Gastroesophageal sphincter (tissue), 3 donors: Measurements from ENCODE around the gene TSPO.

Experiments used
- EP300 ChIP-seq: sonication (generic); formaldehyde crosslinking; IDR thresholded peaks from one replicate; pipeline ENCODE4 v1.6.1; 2017; ENCODE audit warnings: antibody characterized with exemption, mild to moderate bottlenecking
- POLR2A ChIP-seq, 2 donors: fragments of 450-650 bp; IDR thresholded peaks; one replicate each; pipeline ENCODE4 v1.6.1; 2017; ENCODE audit warnings: antibody characterized with exemption in 2 of 2, mild to moderate bottlenecking in 2 of 2, moderate library complexity in 1 of 2
- POLR2AphosphoS5 ChIP-seq: sonication (generic); formaldehyde crosslinking; IDR thresholded peaks from one replicate; pipeline ENCODE4 v1.6.1; 2017; ENCODE audit warnings: antibody characterized with exemption
- TF ChIP-seq, protein P1 (sequence below), 4 experiments: fragments of 200-600 bp in 2 of 4; fragments of 450-650 bp in 2 of 4; sonication (generic) in 1 of 4; IDR thresholded peaks; one replicate each; pipeline ENCODE4 v1.5.1; 2017 to 2019; ENCODE audit warnings: antibody characterized with exemption in 4 of 4, mild to moderate bottlenecking in 2 of 4, moderate library complexity in 2 of 4

DNA sequence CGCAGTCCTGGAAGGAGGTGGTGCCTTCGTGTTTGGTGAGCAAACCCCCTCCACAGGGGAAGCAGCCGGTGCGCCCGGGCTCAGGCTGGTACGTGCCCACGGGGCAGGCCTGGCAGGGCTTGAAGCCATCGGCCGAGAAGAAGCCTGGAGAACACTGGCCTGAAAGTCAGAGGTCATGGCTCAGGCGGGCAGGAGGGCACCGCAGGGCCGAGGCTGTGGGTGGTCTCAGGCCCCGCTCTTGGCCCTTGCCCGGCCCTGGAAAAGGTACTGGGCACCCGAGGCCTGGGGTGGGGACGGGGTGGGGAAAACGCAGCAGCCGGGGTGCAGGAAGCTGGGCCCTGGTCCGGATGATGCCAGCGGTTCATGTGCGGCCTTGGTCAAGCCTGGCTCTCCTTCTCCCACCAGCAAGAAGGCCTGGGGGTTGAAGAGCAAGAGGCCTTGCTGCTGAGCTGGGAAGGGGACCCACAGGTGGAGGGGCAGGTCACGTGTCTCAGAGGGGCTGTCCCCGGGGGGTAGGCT lies 61.1 kb downstream of the TSPO start:
- no peak for TF ChIP-seq POLR2A (IDR thresholded peaks at IDR 0.05)
- TF ChIP-seq, protein P1, sequence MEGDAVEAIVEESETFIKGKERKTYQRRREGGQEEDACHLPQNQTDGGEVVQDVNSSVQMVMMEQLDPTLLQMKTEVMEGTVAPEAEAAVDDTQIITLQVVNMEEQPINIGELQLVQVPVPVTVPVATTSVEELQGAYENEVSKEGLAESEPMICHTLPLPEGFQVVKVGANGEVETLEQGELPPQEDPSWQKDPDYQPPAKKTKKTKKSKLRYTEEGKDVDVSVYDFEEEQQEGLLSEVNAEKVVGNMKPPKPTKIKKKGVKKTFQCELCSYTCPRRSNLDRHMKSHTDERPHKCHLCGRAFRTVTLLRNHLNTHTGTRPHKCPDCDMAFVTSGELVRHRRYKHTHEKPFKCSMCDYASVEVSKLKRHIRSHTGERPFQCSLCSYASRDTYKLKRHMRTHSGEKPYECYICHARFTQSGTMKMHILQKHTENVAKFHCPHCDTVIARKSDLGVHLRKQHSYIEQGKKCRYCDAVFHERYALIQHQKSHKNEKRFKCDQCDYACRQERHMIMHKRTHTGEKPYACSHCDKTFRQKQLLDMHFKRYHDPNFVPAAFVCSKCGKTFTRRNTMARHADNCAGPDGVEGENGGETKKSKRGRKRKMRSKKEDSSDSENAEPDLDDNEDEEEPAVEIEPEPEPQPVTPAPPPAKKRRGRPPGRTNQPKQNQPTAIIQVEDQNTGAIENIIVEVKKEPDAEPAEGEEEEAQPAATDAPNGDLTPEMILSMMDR (IDR thresholded peaks at IDR 0.05) = no peak
- TF ChIP-seq POLR2AphosphoS5 = no peak
- no peak for TF ChIP-seq EP300
